GM12891 (cell line): ENCODE results near the gene MICU1.

Experiments used
- DNase-seq: peaks from one replicate; pipeline ENCODE4 v3.0.0; 2011; ENCODE audit warnings: low spot score; ENCODE audit not compliant: insufficient read length
- FAIRE-seq: peaks from 2 replicates; lab custom pipeline; 2011; peaks lifted over from hg19 to GRCh38; lab: Jason Lieb, UNC
- PAX5 ChIP-seq: IDR thresholded peaks from 2 replicates; pipeline ENCODE4 v1.6.1; 2011; ENCODE audit warnings: low read length, moderate library complexity, mild to moderate bottlenecking; ENCODE audit not compliant: insufficient read depth, severe bottlenecking
- POLR2A ChIP-seq: IDR thresholded peaks from 2 replicates; pipeline ENCODE4 v1.6.1; 2011; ENCODE audit warnings: low read depth, low read length, control low read depth
- POLR2AphosphoS5 ChIP-seq: IDR thresholded peaks from 2 replicates; pipeline ENCODE4 v1.6.1; 2011; ENCODE audit warnings: low read depth, low read length, control low read depth
- POU2F2 ChIP-seq: IDR thresholded peaks from 2 replicates; pipeline ENCODE4 v1.6.1; 2011; ENCODE audit warnings: low read depth, mild to moderate bottlenecking, control low read depth, low read length, moderate library complexity
- SPI1 ChIP-seq: IDR thresholded peaks from 2 replicates; pipeline ENCODE4 v1.6.1; 2011; ENCODE audit warnings: low read depth, low read length, control low read depth
- TAF1 ChIP-seq: IDR thresholded peaks from 2 replicates; pipeline ENCODE4 v1.6.1; 2011; ENCODE audit warnings: low read depth, low read length, control low read depth

MICU1 gene

DNA sequence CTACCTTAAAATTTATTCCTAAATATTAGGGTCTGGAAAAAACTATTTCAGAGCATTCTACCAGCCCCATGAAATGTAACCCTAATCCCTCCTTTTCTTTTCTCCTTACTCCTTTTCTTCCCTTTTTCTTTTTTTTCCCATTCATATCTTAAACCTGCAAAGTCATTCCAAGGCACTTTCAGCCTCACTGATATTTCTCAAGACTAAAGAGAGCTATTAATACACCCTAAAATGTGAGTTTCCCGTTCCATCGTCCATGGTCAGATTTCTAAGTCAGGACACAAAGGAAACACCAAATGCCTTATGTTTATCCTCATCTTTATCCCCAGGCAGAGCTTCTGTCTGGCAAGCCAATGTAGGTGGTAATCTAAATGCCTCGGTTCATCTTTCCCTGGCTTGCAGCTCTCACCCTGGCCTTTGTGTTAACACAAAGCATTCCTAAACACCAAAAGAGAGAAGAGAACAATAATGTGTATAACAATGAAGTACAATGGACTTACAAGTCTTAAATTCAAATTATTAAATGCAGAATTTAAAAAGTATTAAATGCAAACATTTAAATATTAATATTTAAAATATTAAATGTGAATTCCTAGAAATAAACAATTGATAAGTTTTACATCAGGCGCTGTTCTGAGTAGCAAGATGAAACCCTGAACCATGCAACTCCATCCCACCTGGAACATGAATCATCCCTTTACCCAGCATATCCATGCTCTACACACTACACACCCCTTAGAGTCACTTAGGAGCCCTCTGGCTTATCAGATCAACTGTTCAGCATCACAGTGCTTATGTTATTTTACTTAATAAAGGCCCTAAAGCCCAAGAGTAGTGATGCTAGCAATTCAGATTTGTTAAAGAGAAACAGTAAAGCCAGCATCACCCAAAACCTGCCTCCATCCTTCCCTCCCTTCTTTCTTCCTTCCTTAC lies 26.8 kb downstream of the MICU1 start:
- no peak for FAIRE-seq

DNA sequence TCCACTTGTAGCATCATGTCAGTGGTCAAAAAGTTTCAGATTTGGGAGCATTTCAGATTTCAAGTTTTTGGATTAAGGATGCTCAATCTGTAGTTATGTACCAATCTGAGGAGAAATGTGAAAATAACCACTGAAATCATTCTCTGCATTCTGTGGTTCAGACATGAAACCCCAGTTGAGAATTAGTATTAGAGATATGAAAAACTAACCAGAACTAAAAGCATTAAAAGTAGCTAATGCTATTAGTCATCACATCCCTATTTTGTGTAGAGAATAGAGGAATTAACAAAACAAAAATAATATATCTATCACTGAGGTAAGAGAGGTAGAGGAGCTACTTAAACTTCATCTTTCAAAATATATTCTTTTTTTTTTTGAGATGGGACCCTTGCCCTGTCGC lies 28.0 kb downstream of the MICU1 start:
- no peak for FAIRE-seq
- TF ChIP-seq SPI1 = no peak
- no peak for TF ChIP-seq POLR2AphosphoS5
- no peak for TF ChIP-seq TAF1
- no peak for TF ChIP-seq POU2F2
- TF ChIP-seq PAX5 = no peak
- no peak for TF ChIP-seq POLR2A

More for the DNA sequence above, 26.8 kb downstream of the MICU1 start:
- DNase-seq = no peak
- TF ChIP-seq SPI1 (no peak), POU2F2 (no peak), POLR2AphosphoS5 (no peak), PAX5 (no peak), TAF1 (no peak), POLR2A (no peak)

DNA sequence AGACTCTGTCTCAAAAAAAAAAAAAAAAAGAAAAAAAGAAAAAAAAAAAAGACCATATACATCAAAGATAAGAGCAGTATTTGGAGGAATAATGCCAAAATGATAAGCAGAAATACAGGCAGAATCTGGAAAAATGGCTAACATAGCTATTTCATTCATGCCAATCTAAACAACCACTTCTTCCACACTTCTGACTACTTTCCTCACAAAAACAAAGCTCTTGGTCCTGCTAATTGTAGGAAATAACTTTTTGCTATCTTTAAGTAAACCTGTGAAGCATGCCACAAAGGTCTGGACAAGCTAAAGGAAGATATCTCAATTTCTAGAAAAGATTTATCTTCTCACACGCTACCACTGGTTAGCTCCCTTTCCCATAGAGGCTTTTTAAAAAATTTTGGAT lies 30.4 kb downstream of the MICU1 start:
- no peak for TF ChIP-seq TAF1
- TF ChIP-seq SPI1 = no peak
- no peak for TF ChIP-seq POU2F2
- TF ChIP-seq PAX5 = no peak
- no peak for TF ChIP-seq POLR2A
- no peak for TF ChIP-seq POLR2AphosphoS5
- FAIRE-seq (no peak), DNase-seq (no peak)

More for the DNA sequence above, 28.0 kb downstream of the MICU1 start:
- DNase-seq = no peak

DNA sequence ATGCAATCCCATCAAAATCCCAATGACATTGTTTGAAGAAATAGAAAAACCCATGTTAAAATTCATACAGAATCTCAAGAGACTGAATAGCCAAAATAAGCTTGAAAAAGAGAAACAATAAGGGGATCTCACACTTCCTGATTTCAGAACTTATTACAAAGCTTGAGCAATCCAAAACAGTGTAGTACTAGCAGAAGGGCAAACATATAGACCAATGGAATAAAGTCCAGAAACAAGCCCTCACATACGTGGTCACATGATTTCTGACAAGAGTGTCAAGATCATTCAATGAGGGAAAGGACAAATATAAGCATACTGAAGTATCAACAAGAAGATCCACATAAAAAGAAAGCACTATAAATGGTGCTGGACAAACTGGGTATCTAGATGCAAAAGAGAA lies 31.9 kb downstream of the MICU1 start:
- TF ChIP-seq POU2F2 (no peak), SPI1 (peak; percentile 12; the same call in 1 of the 2 replicates), POLR2A (no peak), POLR2AphosphoS5 (no peak)
- DNase-seq (no peak), FAIRE-seq (no peak)

DNA sequence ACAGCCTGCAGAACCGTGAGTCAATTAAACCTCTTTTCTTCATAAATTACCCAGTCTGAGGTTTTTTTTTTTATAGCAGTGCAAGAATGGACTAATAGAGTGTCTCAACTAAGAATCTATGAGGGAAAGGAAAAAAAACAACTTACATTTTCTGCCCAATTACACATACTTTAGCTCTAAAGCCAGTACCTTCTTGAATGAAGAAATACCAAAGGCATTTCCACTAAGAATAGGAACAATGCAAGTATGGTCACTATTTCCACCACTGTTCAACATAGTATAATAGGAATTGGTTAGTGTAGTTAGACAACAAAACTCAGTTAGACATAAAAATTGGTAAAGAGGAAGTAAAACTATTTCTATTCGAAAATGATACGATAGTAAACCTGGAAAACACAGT lies 37.6 kb downstream of the MICU1 start:
- FAIRE-seq (no peak), DNase-seq (no peak)
- no peak for TF ChIP-seq SPI1
- no peak for TF ChIP-seq PAX5
- TF ChIP-seq POU2F2 = no peak
- no peak for TF ChIP-seq TAF1
- TF ChIP-seq POLR2A = no peak
- TF ChIP-seq POLR2AphosphoS5 = no peak

DNA sequence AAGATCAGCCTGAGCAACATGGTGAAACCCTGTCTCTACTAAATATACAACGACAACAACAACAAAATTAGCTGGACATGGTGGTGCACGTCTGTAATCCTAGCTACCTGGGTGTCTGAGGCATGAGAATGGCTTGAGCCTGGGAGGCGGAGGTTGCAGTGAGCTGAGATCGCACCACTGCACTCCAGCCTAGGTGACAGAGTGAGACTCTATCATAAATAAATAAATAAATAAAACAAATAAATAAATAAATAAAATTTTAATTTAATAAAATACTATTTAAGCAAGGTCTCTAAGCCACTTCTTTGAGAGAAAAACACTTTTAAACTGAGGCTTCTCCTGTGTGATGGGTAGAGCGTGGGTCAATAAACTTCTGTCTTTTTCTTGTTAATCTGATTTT lies 38.3 kb downstream of the MICU1 start:
- DNase-seq = no peak
- FAIRE-seq = no peak
- TF ChIP-seq SPI1 = no peak
- no peak for TF ChIP-seq POU2F2
- no peak for TF ChIP-seq POLR2A
- TF ChIP-seq PAX5 = no peak
- no peak for TF ChIP-seq TAF1
- no peak for TF ChIP-seq POLR2AphosphoS5

DNA sequence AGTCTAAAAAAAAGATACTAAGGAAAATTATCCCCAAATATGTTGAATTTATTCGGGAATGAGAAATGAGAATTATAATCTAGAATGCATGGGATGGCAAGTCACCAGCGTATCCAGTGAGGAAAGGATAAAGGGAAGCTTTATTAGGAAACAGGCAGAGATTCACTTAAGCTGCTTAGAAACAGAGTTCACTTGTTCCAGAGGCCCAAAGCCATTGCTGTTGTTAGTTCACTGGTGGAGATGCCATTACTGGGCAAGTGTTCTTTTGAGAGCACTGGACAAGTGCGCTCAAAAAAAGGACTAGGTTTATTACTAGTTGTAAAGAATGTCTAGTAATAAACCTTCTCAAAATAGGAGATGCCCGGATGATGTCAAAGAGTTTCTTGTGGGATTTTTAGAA lies 51.2 kb downstream of the MICU1 start:
- FAIRE-seq (no peak), DNase-seq (no peak)
- TF ChIP-seq SPI1 (no peak), POLR2AphosphoS5 (no peak), POLR2A (no peak), PAX5 (no peak), TAF1 (no peak), POU2F2 (no peak)

DNA sequence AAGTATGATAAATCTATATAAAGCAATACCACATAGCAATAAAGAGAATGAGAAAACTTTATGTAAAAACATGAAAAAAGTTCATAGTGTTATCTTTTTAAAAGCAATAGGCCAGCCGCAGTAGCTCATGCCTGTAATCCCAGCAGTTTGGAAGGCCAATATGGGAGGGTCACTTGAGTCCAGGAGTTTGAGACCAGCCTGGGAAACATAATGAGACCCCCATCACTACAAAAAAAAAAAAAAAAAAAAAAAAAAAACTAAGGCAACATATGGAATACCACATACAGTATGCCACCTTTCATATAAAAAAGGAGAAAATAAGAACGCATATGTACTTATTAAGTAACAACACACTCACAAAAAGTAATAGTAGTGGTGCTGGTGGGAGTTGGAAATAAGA lies 52.8 kb downstream of the MICU1 start:
- TF ChIP-seq TAF1 = no peak
- TF ChIP-seq POU2F2 = no peak
- no peak for TF ChIP-seq SPI1
- TF ChIP-seq POLR2A = no peak
- TF ChIP-seq PAX5 = no peak
- no peak for TF ChIP-seq POLR2AphosphoS5
- no peak for DNase-seq
- FAIRE-seq = no peak

DNA sequence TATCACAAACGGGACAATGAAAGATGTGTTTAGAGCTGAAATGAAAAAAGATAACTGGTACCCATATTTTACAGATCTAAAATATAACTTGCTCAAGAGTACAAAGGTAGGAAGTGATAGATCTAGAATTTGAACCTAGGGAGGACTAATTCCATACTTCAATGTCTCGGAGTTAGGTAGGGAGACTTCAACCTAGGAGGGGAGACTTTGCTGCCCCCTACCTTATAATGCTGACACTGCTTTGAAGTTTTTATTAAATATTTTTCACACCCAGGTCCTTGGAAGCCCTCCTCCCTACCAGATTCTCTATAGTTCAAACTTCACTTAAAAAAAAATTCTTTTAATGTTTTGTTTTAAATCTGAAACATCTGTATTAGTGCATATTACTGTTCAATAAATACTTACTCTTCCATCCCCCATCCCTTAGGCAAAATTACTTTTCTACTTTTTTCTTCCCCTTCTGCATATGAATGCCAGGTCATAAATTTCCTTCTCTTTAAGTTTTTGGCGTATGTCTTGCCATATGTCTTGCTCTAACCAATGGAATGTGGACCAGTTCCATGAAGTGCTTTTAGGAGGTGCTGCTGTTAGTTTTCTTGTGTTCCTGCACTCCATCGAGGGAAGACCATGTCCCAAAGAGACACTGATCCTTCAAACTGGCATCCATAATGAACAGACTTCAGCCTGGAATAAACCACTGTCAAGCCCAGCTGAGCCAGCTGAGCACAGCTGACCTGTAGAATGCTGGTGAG lies 57.8 kb downstream of the MICU1 start:
- no peak for TF ChIP-seq PAX5
- FAIRE-seq = peak; percentile 67
- DNase-seq = no peak
